ENCODE data around the gene DHRS3. TPM values are rescaled to one million over a fixed set of nuclear protein-coding genes. Genes with fewer than 3 reads are reported as not detected.

DHRS3 gene
- polyA plus RNA-seq, 1 of the 3 experiments (the other 2 are of a cell fraction), result 44.8 TPM

DNA sequence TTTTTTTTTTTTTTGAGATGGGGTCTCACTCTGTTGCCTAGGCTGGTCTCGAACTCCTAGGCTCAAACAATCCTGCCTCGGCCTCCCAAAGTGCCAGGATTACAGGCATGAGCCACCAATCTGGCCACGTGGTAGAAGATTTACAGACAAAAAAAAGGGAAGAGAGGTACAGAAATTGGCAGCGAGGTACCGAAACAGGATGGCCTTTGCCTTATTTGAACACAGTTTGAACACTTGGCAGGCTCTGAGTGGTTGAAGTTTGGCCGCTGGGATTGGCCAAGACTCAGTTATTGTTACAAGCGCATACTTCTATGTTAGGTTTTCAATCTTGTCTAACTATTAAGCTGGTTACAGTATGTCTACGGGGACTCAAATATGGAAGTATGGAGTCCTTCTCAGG is 19.7 kb upstream of the DHRS3 start:
- H3F3A ChIP-seq (replicated peaks; ENCODE audit: insufficient read depth), result no peaks in the 10 kb centered on the region
- no peak overlapping the region for H3K27ac ChIP-seq (ENCODE audit: low read depth in 2 of 2, low read length in 1 of 2)
- H3K27me3 ChIP-seq (ENCODE audit: insufficient read depth), result no peaks in the 10 kb centered on the region
- H2AFZ ChIP-seq (ENCODE audit: low read depth), result no peak overlapping the region
- ChIA-PET POLR2A (no interaction called here), CTCF (interaction anchor here (0.6 kb wide), 1 partner anchor 16 kb away, joined by 3 read pairs; no protein-coding TSS in a partner anchor)
- WGBS (ENCODE audit: low lambda C conversion rate), result 59% methylated on average over 8 of the region's 8 CpGs
- no peak overlapping the region for H3K4me3 ChIP-seq (ENCODE audit: low read depth in 2 of 2, low read length in 1 of 2)
- no peaks in the 10 kb centered on the region for H3K4me1 ChIP-seq (ENCODE audit: control insufficient read depth in 1 of 2, insufficient read depth in 2 of 2, low read depth in 1 of 2, low read length in 1 of 2)
- no peak overlapping the region for H3K9ac ChIP-seq
- H3K36me3 ChIP-seq (replicated peaks in 1 of 2; ENCODE audit: control insufficient read depth in 1 of 2, insufficient read depth in 2 of 2, low read length in 1 of 2), result no peaks in the 10 kb centered on the region
- H3K9me3 ChIP-seq, result no peaks in the 10 kb centered on the region
- H4K20me1 ChIP-seq (ENCODE audit: insufficient read depth), result no peaks in the 10 kb centered on the region
- no peak for DNase-seq
- no peak overlapping the region for H3K4me2 ChIP-seq
- no peaks in the 10 kb centered on the region for H3K79me2 ChIP-seq (ENCODE audit: insufficient read depth)
- TF ChIP-seq SIN3A (IDR thresholded peaks at IDR 0.05; ENCODE audit: borderline replicate concordance, low read depth, low read length), result no peak
- no peak for TF ChIP-seq RXRA (IDR thresholded peaks at IDR 0.05; ENCODE audit: borderline replicate concordance, low read depth)
- TF ChIP-seq, protein P1, sequence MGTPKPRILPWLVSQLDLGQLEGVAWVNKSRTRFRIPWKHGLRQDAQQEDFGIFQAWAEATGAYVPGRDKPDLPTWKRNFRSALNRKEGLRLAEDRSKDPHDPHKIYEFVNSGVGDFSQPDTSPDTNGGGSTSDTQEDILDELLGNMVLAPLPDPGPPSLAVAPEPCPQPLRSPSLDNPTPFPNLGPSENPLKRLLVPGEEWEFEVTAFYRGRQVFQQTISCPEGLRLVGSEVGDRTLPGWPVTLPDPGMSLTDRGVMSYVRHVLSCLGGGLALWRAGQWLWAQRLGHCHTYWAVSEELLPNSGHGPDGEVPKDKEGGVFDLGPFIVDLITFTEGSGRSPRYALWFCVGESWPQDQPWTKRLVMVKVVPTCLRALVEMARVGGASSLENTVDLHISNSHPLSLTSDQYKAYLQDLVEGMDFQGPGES (IDR thresholded peaks at IDR 0.05; ENCODE audit: low read depth, low read length), result no peak
- TF ChIP-seq YY1 (IDR thresholded peaks at IDR 0.05; ENCODE audit: low read depth), result no peak
- TF ChIP-seq, protein P2, sequence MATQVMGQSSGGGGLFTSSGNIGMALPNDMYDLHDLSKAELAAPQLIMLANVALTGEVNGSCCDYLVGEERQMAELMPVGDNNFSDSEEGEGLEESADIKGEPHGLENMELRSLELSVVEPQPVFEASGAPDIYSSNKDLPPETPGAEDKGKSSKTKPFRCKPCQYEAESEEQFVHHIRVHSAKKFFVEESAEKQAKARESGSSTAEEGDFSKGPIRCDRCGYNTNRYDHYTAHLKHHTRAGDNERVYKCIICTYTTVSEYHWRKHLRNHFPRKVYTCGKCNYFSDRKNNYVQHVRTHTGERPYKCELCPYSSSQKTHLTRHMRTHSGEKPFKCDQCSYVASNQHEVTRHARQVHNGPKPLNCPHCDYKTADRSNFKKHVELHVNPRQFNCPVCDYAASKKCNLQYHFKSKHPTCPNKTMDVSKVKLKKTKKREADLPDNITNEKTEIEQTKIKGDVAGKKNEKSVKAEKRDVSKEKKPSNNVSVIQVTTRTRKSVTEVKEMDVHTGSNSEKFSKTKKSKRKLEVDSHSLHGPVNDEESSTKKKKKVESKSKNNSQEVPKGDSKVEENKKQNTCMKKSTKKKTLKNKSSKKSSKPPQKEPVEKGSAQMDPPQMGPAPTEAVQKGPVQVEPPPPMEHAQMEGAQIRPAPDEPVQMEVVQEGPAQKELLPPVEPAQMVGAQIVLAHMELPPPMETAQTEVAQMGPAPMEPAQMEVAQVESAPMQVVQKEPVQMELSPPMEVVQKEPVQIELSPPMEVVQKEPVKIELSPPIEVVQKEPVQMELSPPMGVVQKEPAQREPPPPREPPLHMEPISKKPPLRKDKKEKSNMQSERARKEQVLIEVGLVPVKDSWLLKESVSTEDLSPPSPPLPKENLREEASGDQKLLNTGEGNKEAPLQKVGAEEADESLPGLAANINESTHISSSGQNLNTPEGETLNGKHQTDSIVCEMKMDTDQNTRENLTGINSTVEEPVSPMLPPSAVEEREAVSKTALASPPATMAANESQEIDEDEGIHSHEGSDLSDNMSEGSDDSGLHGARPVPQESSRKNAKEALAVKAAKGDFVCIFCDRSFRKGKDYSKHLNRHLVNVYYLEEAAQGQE (IDR thresholded peaks at IDR 0.05; ENCODE audit: low read depth, low read length), result no peak
- no peak for TF ChIP-seq RFX5 (IDR thresholded peaks at IDR 0.05; ENCODE audit: low read length)
- no peak for TF ChIP-seq RCOR1 (IDR thresholded peaks at IDR 0.05; ENCODE audit: low read length)
- TF ChIP-seq GATA2 (CRISPR knock-in tag; IDR thresholded peaks at IDR 0.05), result no peak
- TF ChIP-seq POLR2AphosphoS5 (IDR thresholded peaks at IDR 0.05; ENCODE audit: low read depth, low read length), result no peak
- TF ChIP-seq TCF12 (IDR thresholded peaks at IDR 0.05), result no peak
- TF ChIP-seq, protein P3, sequence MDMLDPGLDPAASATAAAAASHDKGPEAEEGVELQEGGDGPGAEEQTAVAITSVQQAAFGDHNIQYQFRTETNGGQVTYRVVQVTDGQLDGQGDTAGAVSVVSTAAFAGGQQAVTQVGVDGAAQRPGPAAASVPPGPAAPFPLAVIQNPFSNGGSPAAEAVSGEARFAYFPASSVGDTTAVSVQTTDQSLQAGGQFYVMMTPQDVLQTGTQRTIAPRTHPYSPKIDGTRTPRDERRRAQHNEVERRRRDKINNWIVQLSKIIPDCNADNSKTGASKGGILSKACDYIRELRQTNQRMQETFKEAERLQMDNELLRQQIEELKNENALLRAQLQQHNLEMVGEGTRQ (IDR thresholded peaks at IDR 0.05; ENCODE audit: borderline replicate concordance, low read depth, low read length), result no peak
- H3K9me2 ChIP-seq, result no peaks in the 10 kb centered on the region
